Kidney (tissue), 14 donors: ENCODE data around the gene VAPA. TPM values are rescaled to one million over a fixed set of nuclear protein-coding genes. Genes with fewer than 3 reads are reported as not detected.

Source experiments
- DNase-seq, 5 donors: peaks; one replicate each; pipeline ENCODE4 v3.0.0-alpha.2; 2013 to 2020
- FAIRE-seq: peaks from 2 replicates; lab custom pipeline; 2012; peaks lifted over from hg19 to GRCh38; lab: Jason Lieb, UNC
- H3K27ac ChIP-seq, 2 donors: one replicate each; pipeline ENCODE4 v1.7.0; 2013; ENCODE audit warnings: low read depth in 2 of 2, low read length in 2 of 2, inconsistent platforms in 1 of 2
- H3K27me3 ChIP-seq: one replicate; pipeline ENCODE4 v1.7.1; 2013; ENCODE audit warnings: low read length, inconsistent platforms; ENCODE audit not compliant: control insufficient read depth, insufficient read depth
- H3K36me3 ChIP-seq, 3 donors: one replicate each; pipeline versions ENCODE4 v1.7.0 to v1.7.1; 2013; ENCODE audit warnings: low read length in 3 of 3, control low read depth in 1 of 3, inconsistent platforms in 1 of 3; ENCODE audit not compliant: insufficient read depth in 3 of 3, control insufficient read depth in 2 of 3
- H3K4me1 ChIP-seq, 3 donors: one replicate each; pipeline versions ENCODE4 v1.7.0 to v1.7.1; 2013; ENCODE audit warnings: low read length in 3 of 3, inconsistent platforms in 1 of 3, low read depth in 1 of 3; ENCODE audit not compliant: control insufficient read depth in 2 of 3, insufficient read depth in 2 of 3
- H3K4me3 ChIP-seq, 3 donors: one replicate each; pipeline versions ENCODE4 v1.7.0 to v1.8.1; 2013; ENCODE audit warnings: low read length in 3 of 3, control low read depth in 1 of 3, inconsistent platforms in 1 of 3
- H3K9ac ChIP-seq, 3 donors: one replicate each; pipeline versions ENCODE4 v1.7.0 to v1.7.1; 2013; ENCODE audit warnings: low read length in 3 of 3, control low read depth in 1 of 3, inconsistent platforms in 1 of 3
- H3K9me3 ChIP-seq, 3 donors: one replicate each; pipeline versions ENCODE4 v1.7.0 to v1.7.1; 2013; ENCODE audit warnings: low read length in 3 of 3, control low read depth in 1 of 3, inconsistent platforms in 1 of 3; ENCODE audit not compliant: control insufficient read depth in 2 of 3, insufficient read depth in 1 of 3
- CTCF ChIP-seq: IDR thresholded peaks from 3 replicates; pipeline ENCODE4 v1.5.1; 2012; ENCODE audit warnings: mild to moderate bottlenecking, moderate library complexity, borderline replicate concordance; ENCODE audit not compliant: insufficient read depth; ENCODE audit errors: extremely low read depth
- intact Hi-C: fragments of 100-400 bp; cut with DNase I; formaldehyde crosslinking; loops from one replicate; pipeline ENCODE4 v1.11.1; 2022
- polyA plus RNA-seq: library from polyadenylated mRNA; stranded (reverse); fragments of 350-450 nt; fragmentation: Illumina TruSeq; extraction: RNeasy Lipid Tissue Mini Kit (QIAGEN cat#74804); gene quantifications from one replicate; pipeline ENCODE4 v1.2.3, GENCODE V29; 2014; ENCODE audit warnings: low read depth, low replicate concordance; ENCODE audit not compliant: insufficient read depth
- total RNA-seq: library from RNA; stranded (reverse); fragmentation: NEBNext Ultra II Directional; extraction: Animal tissue kit (Norgen Biotek cat#: 25700); gene quantifications from one replicate; pipeline ENCODE4 v1.2.1, GENCODE V29; 2021
- donor health status: control.
- donor health status: control.
- donor health status: control.
- donor health status: control.
- donor health status: control.
- donor health status: DM: yes; HTN: yes; CAD: no.
- donor health status: Normal renal cell carcinoma (clear cell type).

VAPA gene
- total and polyA plus RNA-seq, 2 donors from 2014 or later = 171 to 185 TPM

- no peak for FAIRE-seq
- H3K27ac ChIP-seq = no peak overlapping the region
These were observed 47.2 kb upstream of the VAPA start for GRCh38 chr18:9866627-9867026.

GRCh38 chr18:9867071-9867594 is 46.7 kb upstream of the VAPA start:
- Histone ChIP-seq H3K27ac (no peak overlapping the region), H3K4me1 (no peaks in the 10 kb centered on the region), H3K4me3 (no peak overlapping the region), H3K9ac (no peak overlapping the region), H3K27me3 (no peaks in the 10 kb centered on the region), H3K36me3 (no peaks in the 10 kb centered on the region), H3K9me3 (no peaks in the 10 kb centered on the region)
- no peak for DNase-seq
- TF ChIP-seq CTCF = no peak
- FAIRE-seq = no peak
- intact Hi-C loops = no loop called here

More at GRCh38 chr18:9866627-9867026, 47.2 kb upstream of the VAPA start:
- Histone ChIP-seq H3K9me3 (no peaks in the 10 kb centered on the region), H3K4me3 (no peak overlapping the region), H3K27me3 (no peaks in the 10 kb centered on the region), H3K9ac (no peak overlapping the region), H3K36me3 (no peaks in the 10 kb centered on the region), H3K4me1 (no peaks in the 10 kb centered on the region)
- intact Hi-C loops = no loop called here
- TF ChIP-seq CTCF = no peak
- DNase-seq = no peak

- Histone ChIP-seq H3K9me3 (no peaks in the 10 kb centered on the region), H3K4me3 (no peak overlapping the region), H3K9ac (no peak overlapping the region), H3K4me1 (no peaks in the 10 kb centered on the region), H3K27ac (no peak overlapping the region), H3K36me3 (no peaks in the 10 kb centered on the region), H3K27me3 (no peaks in the 10 kb centered on the region)
- intact Hi-C loops = no loop called here
- DNase-seq = no peak
- no peak for TF ChIP-seq CTCF
- no peak for FAIRE-seq
These were observed 44.7 kb upstream of the VAPA start for GRCh38 chr18:9868857-9869714.
